K562 (cell line): ENCODE results near the gene MFAP1. TPM values are rescaled to one million over a fixed set of nuclear protein-coding genes. Genes with fewer than 3 reads are reported as not detected.

Experiments used
- BRF1 ChIP-seq: IDR thresholded peaks from 3 replicates; pipeline ENCODE4 v1.6.1; 2011; ENCODE audit warnings: borderline replicate concordance, mild to moderate bottlenecking; ENCODE audit not compliant: insufficient read length; ENCODE audit errors: extremely low read depth
- GTF3C2 ChIP-seq: IDR thresholded peaks from 3 replicates; pipeline ENCODE4 v1.6.1; 2011; ENCODE audit warnings: borderline replicate concordance, mild to moderate bottlenecking, moderate library complexity; ENCODE audit not compliant: insufficient read length; ENCODE audit errors: extremely low read depth
- KAT8 ChIP-seq: fragments of 450-650 bp; IDR thresholded peaks from 2 replicates; pipeline ENCODE4 v1.6.1; 2016; ENCODE audit warnings: low read depth, mild to moderate bottlenecking
- KDM1A ChIP-seq, 2 experiments: fragments of 450-650 bp; IDR thresholded peaks; 2 replicates each; pipeline ENCODE4 v1.6.1; 2016; ENCODE audit warnings: mild to moderate bottlenecking in 2 of 2
- MEF2D ChIP-seq: conservative IDR thresholded peaks from 2 replicates; pipeline ENCODE4 v1.6.1; 2016; ENCODE audit warnings: low read depth, missing genetic modification characterization, missing compliant biosample characterization
- MYC ChIP-seq, 2 experiments: fragments of 250-450 bp in 1 of 2; sonication (Bioruptor Pico) in 1 of 2; IDR thresholded peaks; 2 replicates each; pipeline versions ENCODE4 v1.5.1 to v1.6.1; 2012 to 2021; ENCODE audit warnings: low read depth in 2 of 2, borderline replicate concordance in 1 of 2, improper control_type of control experiment in 1 of 2, low read length in 1 of 2, mild to moderate bottlenecking in 1 of 2, moderate library complexity in 1 of 2
- PHB2 ChIP-seq: fragments of 450-650 bp; IDR thresholded peaks from 2 replicates; pipeline ENCODE4 v1.6.1; 2017; ENCODE audit warnings: low read depth
- RREB1 ChIP-seq: fragments of 250-450 bp; sonication (Bioruptor Pico); IDR thresholded peaks from 2 replicates; pipeline ENCODE4 v1.4.0; 2020
- THRB ChIP-seq: fragments of 450-650 bp; formaldehyde crosslinking; conservative IDR thresholded peaks from 2 replicates; pipeline ENCODE4 v1.4.0; 2022; ENCODE audit warnings: mild to moderate bottlenecking, missing genetic modification characterization
- ZBTB49 ChIP-seq: sonication (generic); formaldehyde crosslinking; IDR thresholded peaks from 2 replicates; pipeline ENCODE4 v1.8.0; 2022; ENCODE audit warnings: missing genetic modification reagents, mild to moderate bottlenecking, borderline replicate concordance
- ZNF449 ChIP-seq: fragments of 250-450 bp; sonication (Bioruptor Pico); IDR thresholded peaks from 2 replicates; pipeline ENCODE4 v1.8.0; 2022; ENCODE audit warnings: moderate library complexity, mild to moderate bottlenecking, inconsistent platforms
- polyA plus RNA-seq, 8 experiments: library from polyadenylated mRNA; depleted of rRNA in 4 of 8; stranded (reverse) in 5 of 8; unstranded in 3 of 8; fragments of >200 nt; fragmentation: Nextera tagmentation in 2 of 8; fragmentation: Illumina TruSeq in 1 of 8; extraction: Ambion mirVana in 2 of 8; extraction: Trizol in 1 of 8; gene quantifications; 2 replicates each; pipeline versions ENCODE4 v1.2.1 to v1.2.3, GENCODE V29; 2011 to 2014; ENCODE audit warnings: inconsistent platforms in 1 of 8, missing spikeins in 1 of 8
- total RNA-seq, 7 experiments: library from RNA; depleted of rRNA in 6 of 7; stranded (reverse); fragments of >200 nt in 6 of 7; fragmentation: Illumina TruSeq in 2 of 7; extraction: Trizol in 2 of 7; gene quantifications; 2 replicates each; pipeline versions ENCODE4 v1.2.1 to v1.2.3, GENCODE V29; 2011 to 2021; ENCODE audit warnings: low replicate concordance in 1 of 7

Gene MFAP1
- total and polyA plus RNA-seq, 9 of the 15 experiments (the other 6 are each of a cell fraction or from before 2014, with no cell fraction given): 34.9 to 64.1 (median 48.2) TPM

GRCh38 chr15:43826508-43827341 is 2.2 kb upstream of the MFAP1 start, which contains the start of gene WDR76 (continued):
- TF ChIP-seq GTF3C2: no peak
- no peak for TF ChIP-seq BRF1
- TF ChIP-seq ZBTB49 (CRISPR knock-in tag): no peak
- no peak for TF ChIP-seq KAT8
- no peak for TF ChIP-seq THRB
- no peak for TF ChIP-seq MEF2D
- TF ChIP-seq PHB2: no peak
- peak; percentile 5 to 39; a peak in 2 of 4 replicates for TF ChIP-seq KDM1A (IDR thresholded peaks at IDR 0.05)
- TF ChIP-seq ZNF449 (CRISPR knock-in tag): no peak
- TF ChIP-seq MYC (IDR thresholded peaks at IDR 0.05; ENCODE audit: low read depth, low read length): peak; percentile 57
- no peak for TF ChIP-seq MYC (CRISPR knock-in tag; IDR thresholded peaks at IDR 0.05; ENCODE audit: borderline replicate concordance, low read depth)
- TF ChIP-seq RREB1 (CRISPR knock-in tag): peak; percentile 81
